GM21447 (cell line): ENCODE data around the gene ARHGAP44.

Experiments
- ATAC-seq: cut with Tn5 transposase; IDR thresholded peaks from one replicate; pipeline ENCODE4 v1.9.1; 2021; ENCODE audit not compliant: unreplicated experiment

The ARHGAP44 gene

GRCh38 chr17:13017655-13018459 lies 228.6 kb downstream of the ARHGAP44 start, which contains the start of gene ELAC2:
Gene ELAC2 (minus strand): TSS chr17:13018027. CDS start chr17:13017947, 80 bp downstream.
- ATAC-seq, result peak; percentile 96

GRCh38 chr17:13024016-13024415 lies 234.7 kb downstream of the ARHGAP44 start:
- ATAC-seq, result no peak

- peak; percentile 76 for ATAC-seq
These were observed 235.4 kb downstream of the ARHGAP44 start for GRCh38 chr17:13024526-13025257.

GRCh38 chr17:13025258-13025627 lies 235.9 kb downstream of the ARHGAP44 start:
- ATAC-seq, result no peak

- ATAC-seq, result no peak
These were observed 236.4 kb downstream of the ARHGAP44 start for GRCh38 chr17:13025687-13026086.

- no peak for ATAC-seq
These were observed 237.9 kb downstream of the ARHGAP44 start for GRCh38 chr17:13027246-13027645.

DNA sequence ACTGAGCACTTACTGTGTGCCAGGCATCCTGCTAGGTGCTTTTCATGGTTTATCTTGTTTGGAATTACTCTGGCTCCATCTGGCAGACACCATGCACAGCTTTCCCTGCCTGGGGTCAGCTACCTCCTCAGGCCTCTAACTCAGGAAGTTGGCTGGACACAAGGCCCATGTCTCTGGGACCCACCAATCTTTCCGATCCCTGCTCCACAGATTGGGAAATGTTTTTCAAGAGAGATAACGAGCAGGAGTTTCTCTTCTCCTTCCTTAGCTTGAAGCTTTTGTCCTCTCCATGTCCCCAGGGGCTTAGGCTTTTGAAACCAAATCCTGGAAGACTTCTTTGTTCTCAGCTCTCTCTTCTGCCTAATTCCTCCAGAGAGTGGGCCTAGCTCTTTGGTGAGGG lies 240.0 kb downstream of the ARHGAP44 start:
- no peak for ATAC-seq

- no peak for ATAC-seq
These were observed 240.8 kb downstream of the ARHGAP44 start for GRCh38 chr17:13030056-13030455.

DNA sequence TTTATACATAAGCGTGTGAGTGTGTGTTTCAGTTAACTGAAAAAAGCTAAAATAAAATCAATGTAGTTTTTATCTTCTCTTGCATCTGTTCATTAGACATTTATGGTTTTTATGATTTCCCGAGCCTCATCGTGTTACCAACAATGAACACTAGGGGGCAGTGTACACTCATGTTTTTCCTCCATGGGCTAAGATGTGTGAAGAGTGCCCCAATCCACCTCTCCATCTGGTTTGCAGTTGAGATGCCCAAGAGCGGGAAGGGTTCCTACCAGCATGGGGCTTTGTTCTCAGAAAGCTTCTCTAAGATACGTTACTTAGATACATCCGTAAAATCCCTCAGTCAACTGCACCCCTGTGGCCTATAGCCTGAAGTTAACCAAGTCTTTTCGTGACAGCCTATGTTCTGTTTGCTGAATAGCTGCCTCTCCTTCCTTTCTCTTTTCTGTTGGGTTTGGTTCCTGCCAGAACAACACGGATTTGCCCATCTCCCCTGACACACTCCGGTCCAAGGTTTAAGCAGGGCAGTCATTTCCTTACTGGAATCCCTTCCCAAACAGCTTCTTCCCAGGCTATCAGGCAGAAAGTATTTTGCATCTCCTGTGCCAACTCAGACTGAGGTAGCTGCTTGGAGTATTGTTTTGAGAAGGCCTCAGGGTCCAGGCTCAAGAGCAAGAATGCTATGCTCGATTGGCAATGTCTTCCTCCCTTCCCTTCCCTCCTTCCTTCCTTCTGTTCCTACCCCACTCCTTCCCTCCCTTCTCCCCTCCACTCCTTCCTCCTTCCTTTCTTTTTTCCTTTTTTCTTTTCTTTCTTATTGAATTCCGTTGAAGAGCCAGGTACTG lies 241.4 kb downstream of the ARHGAP44 start:
- no peak for ATAC-seq

DNA sequence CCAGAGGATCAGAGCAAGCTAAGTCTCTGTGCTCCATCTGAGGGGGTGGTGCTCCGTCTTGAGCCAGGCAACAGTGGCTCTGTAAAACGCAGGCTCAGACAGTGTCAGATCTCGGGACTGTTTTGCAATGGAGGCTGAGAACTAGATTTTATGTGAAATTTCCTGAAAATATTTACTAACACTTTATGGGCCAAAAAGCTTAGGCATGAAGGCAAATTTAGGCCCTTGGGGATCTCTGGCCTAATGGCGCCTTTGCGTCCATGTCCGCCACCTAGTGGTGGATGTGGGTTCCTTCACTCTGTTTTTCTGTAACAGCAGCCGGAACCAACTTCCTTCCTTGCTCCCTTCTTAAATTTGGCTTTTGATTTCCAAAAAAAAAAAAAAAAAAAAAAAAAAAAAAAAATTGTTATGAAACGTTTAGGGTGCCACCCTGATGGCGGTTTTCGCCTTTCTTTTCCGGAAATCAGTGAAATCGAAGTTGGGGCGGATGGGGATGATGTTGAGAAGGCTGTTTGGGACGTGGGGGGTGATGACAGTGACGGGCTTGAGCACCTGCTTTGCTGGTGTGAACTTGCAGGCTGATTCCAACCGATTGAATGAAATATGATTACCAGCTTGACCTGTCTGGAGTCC lies 242.5 kb downstream of the ARHGAP44 start:
- peak; percentile 87 for ATAC-seq

- ATAC-seq, result no peak
These were observed 246.1 kb downstream of the ARHGAP44 start for GRCh38 chr17:13035420-13035819.

- ATAC-seq, result no peak
These were observed 247.5 kb downstream of the ARHGAP44 start for GRCh38 chr17:13036751-13037150.

DNA sequence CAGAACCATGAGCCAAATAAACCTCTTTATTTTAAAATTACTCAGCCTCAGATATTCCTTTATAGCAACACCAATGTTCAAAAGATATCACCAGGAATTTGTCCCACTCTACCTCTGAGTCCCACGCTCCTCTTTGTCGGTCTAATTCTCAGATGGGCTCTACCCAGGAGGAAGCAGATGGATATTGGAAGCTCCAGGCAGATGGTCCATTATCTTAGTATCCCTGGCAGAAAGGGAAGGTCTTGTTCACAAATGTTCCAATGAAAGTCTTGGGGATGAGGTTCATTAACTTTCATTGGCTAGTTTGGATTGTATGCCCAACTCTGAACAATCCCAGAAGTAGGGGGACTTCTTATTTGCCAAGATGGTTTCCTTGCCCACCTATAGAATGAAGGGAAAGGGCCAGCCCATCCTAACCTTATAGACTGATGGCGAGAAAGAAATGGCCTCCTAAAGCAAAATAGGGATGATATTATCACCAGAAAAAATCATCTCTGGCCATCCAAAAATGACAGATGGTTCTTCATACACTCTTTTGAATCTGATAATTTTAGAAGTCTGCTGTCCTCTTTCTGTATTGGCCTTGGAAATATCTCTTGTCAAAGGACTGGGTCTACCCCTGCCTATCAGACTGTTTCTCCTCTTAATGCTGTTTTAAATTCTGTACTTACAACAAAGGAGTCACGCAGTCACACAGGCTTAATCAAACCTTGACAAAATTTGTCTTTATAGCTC lies 249.8 kb downstream of the ARHGAP44 start:
- no peak for ATAC-seq
